NT2/D1 (cell line): Measurements from ENCODE around the gene KCNJ6.

Experiments used
- SUZ12 ChIP-seq: IDR thresholded peaks from 2 replicates; pipeline ENCODE4 v1.6.1; 2011; ENCODE audit not compliant: insufficient read length, insufficient read depth; ENCODE audit errors: extremely low read depth
- ZNF274 ChIP-seq: IDR thresholded peaks from 2 replicates; pipeline ENCODE4 v1.6.1; 2011; ENCODE audit warnings: mild to moderate bottlenecking, low read depth, low read length

DNA sequence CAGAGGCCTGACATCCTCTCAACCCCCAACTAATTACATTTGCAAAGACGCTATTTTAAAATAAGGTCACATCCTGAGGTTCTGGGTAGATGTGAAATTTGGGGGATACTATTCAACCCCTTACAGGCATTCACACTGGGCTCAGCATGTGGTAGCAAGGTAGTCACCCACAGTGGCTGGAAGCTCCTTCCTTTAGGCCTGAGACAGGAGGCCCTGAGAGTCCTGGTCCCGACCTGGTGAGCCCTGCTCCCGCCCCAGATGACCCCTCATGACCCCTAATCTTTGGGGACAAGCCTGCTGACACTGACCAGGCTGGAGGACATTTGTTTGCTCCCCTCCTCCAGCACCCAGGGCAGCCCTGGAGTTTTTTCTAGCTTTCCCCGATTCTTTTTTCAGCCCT lies 323.8 kb downstream of the KCNJ6 start:
- no peak for TF ChIP-seq SUZ12
- no peak for TF ChIP-seq ZNF274
